Loucy (cell line): Measurements from ENCODE around the gene DCHS2.

Experiments
- EZH2phosphoT487 ChIP-seq: fragments of 200-600 bp; IDR thresholded peaks from 2 replicates; pipeline ENCODE4 v1.6.1; 2018; ENCODE audit warnings: antibody characterized with exemption, mild to moderate bottlenecking, moderate library complexity, borderline replicate concordance
- TF ChIP-seq, protein P1 (sequence below): fragments of 200-600 bp; sonication (generic); conservative IDR thresholded peaks from 2 replicates; pipeline ENCODE4 v1.5.1; 2014; ENCODE audit warnings: mild to moderate bottlenecking, antibody characterized with exemption, low read length

- TF ChIP-seq, protein P1, sequence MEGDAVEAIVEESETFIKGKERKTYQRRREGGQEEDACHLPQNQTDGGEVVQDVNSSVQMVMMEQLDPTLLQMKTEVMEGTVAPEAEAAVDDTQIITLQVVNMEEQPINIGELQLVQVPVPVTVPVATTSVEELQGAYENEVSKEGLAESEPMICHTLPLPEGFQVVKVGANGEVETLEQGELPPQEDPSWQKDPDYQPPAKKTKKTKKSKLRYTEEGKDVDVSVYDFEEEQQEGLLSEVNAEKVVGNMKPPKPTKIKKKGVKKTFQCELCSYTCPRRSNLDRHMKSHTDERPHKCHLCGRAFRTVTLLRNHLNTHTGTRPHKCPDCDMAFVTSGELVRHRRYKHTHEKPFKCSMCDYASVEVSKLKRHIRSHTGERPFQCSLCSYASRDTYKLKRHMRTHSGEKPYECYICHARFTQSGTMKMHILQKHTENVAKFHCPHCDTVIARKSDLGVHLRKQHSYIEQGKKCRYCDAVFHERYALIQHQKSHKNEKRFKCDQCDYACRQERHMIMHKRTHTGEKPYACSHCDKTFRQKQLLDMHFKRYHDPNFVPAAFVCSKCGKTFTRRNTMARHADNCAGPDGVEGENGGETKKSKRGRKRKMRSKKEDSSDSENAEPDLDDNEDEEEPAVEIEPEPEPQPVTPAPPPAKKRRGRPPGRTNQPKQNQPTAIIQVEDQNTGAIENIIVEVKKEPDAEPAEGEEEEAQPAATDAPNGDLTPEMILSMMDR, result no peak
- no peak for TF ChIP-seq EZH2phosphoT487
These were observed 198.2 kb downstream of the DCHS2 start for GRCh38 chr4:154293427-154293826.
